ENCODE measurements around the gene PPP6R3. TPM values are rescaled to one million over a fixed set of nuclear protein-coding genes. Genes with fewer than 3 reads are reported as not detected.

The PPP6R3 gene
- polyA plus RNA-seq, 1 donor (not counting 4 experiments of a cell fraction or from before 2014, with no cell fraction given), result 50.2 TPM

DNA sequence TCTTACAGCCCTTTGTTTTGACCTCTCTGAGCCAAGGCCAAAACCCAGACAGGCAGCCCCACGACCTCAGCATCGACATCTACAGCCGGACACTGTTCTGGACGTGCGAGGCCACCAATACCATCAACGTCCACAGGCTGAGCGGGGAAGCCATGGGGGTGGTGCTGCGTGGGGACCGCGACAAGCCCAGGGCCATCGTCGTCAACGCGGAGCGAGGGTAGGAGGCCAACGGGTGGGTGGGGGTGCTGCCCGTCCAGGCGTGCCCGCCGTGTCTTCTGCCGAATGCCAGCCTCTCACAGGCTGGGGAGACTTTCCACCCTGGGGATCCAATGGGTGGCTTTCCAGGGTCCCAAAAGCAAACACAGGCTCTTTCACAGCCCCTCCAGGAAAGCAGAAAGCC lies 37.1 kb upstream of the PPP6R3 start:
- no peak overlapping the region for H3K4me2 ChIP-seq (ENCODE audit: control insufficient read depth, extremely low read depth, insufficient read depth, low read depth, low read length)
- DNase-seq (ENCODE audit: low read depth, low spot score) (no peak), FAIRE-seq (no peak)
- H3K79me2 ChIP-seq (ENCODE audit: control insufficient read depth, insufficient read depth, low read length), result no peaks in the 10 kb centered on the region
- H3K9me3 ChIP-seq (ENCODE audit: control insufficient read depth, low read depth, low read length), result no peaks in the 10 kb centered on the region
- dilution Hi-C loops (cut with MboI; ENCODE audit: extremely low pct_ligation_motif_present, low sequenced_read_pairs), result no loop called here
- no peaks in the 10 kb centered on the region for H4K20me1 ChIP-seq (ENCODE audit: control insufficient read depth, extremely low read depth, insufficient read depth, low read length)
- no peak overlapping the region for H3K27ac ChIP-seq (ENCODE audit: control insufficient read depth, insufficient read depth, low read length)
- H2AFZ ChIP-seq (ENCODE audit: control insufficient read depth, low read length), result no peak overlapping the region
- H3K4me3 ChIP-seq (ENCODE audit: control insufficient read depth in 2 of 3, extremely low read depth in 1 of 3, insufficient read depth in 2 of 3, low read depth in 1 of 3, low read length in 3 of 3), result no peak overlapping the region
- TF ChIP-seq EZH2 (IDR thresholded peaks at IDR 0.05; ENCODE audit: low read length), result no peak
- TF ChIP-seq, protein P1, sequence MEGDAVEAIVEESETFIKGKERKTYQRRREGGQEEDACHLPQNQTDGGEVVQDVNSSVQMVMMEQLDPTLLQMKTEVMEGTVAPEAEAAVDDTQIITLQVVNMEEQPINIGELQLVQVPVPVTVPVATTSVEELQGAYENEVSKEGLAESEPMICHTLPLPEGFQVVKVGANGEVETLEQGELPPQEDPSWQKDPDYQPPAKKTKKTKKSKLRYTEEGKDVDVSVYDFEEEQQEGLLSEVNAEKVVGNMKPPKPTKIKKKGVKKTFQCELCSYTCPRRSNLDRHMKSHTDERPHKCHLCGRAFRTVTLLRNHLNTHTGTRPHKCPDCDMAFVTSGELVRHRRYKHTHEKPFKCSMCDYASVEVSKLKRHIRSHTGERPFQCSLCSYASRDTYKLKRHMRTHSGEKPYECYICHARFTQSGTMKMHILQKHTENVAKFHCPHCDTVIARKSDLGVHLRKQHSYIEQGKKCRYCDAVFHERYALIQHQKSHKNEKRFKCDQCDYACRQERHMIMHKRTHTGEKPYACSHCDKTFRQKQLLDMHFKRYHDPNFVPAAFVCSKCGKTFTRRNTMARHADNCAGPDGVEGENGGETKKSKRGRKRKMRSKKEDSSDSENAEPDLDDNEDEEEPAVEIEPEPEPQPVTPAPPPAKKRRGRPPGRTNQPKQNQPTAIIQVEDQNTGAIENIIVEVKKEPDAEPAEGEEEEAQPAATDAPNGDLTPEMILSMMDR (optimal IDR thresholded peaks at IDR 0.05 in 1 of 3, IDR thresholded peaks at IDR 0.05 in 1 of 3, conservative IDR thresholded peaks at IDR 0.05 in 1 of 3; ENCODE audit: extremely low read depth in 1 of 3, insufficient read depth in 2 of 3, low read length in 3 of 3), result no peak
- no peak overlapping the region for H3K9ac ChIP-seq (ENCODE audit: control insufficient read depth, extremely low read depth, insufficient read depth, low read length)
- no peaks in the 10 kb centered on the region for H3K27me3 ChIP-seq (ENCODE audit: control insufficient read depth, extremely low read depth, insufficient read depth, low read length)
- H3K36me3 ChIP-seq (ENCODE audit: control insufficient read depth in 2 of 2, extremely low read depth in 1 of 2, insufficient read depth in 2 of 2, low read length in 2 of 2), result peaks cover 11 to 15% of the 10 kb centered on the region in 2 experiments
- H3K9me1 ChIP-seq (ENCODE audit: control insufficient read depth, extremely low read depth, insufficient read depth, low read length), result no peaks in the 10 kb centered on the region
- no peaks in the 10 kb centered on the region for H3K4me1 ChIP-seq (ENCODE audit: control insufficient read depth, extremely low read depth, insufficient read depth, low read length)

DNA sequence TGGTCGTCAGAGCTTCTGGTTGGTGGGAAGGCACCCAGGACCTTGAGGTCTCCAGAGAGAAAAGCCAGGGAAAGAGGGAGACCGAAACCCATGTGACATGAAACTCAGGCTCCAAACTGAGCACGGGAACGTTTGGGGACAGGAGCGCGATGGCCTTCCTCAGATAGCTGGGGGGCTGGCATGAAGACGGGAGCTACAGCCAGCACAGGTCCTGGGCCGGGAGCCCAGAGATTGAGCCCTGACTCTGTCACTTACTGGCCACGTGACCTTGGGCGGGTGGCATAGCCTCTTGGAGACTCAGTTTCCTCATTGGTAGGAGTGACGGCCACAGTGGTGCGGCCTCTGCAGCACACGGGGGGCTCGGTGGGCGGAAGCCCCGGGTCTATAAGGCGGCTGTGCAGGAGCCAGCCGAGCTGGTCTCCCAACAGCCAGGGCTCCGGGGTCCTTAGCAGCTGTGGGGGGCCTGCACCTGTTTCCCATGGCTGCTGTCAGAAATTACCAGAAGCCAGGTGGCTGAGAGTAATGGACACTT lies 36.4 kb upstream of the PPP6R3 start:
- H3K9me1 ChIP-seq (ENCODE audit: control insufficient read depth, extremely low read depth, insufficient read depth, low read length), result no peaks in the 10 kb centered on the region
- H3K27ac ChIP-seq (ENCODE audit: control insufficient read depth, insufficient read depth, low read length), result no peak overlapping the region
- no peaks in the 10 kb centered on the region for H3K79me2 ChIP-seq (ENCODE audit: control insufficient read depth, insufficient read depth, low read length)
- TF ChIP-seq EZH2 (IDR thresholded peaks at IDR 0.05; ENCODE audit: low read length), result no peak
- TF ChIP-seq, protein P1 (optimal IDR thresholded peaks at IDR 0.05 in 1 of 3, IDR thresholded peaks at IDR 0.05 in 1 of 3, conservative IDR thresholded peaks at IDR 0.05 in 1 of 3; ENCODE audit: extremely low read depth in 1 of 3, insufficient read depth in 2 of 3, low read length in 3 of 3), result no peak
- peaks cover 12 to 17% of the 10 kb centered on the region in 2 experiments for H3K36me3 ChIP-seq (ENCODE audit: control insufficient read depth in 2 of 2, extremely low read depth in 1 of 2, insufficient read depth in 2 of 2, low read length in 2 of 2)
- no peaks in the 10 kb centered on the region for H3K27me3 ChIP-seq (ENCODE audit: control insufficient read depth, extremely low read depth, insufficient read depth, low read length)
- H3K9me3 ChIP-seq (ENCODE audit: control insufficient read depth, low read depth, low read length), result peaks cover 2% of the 10 kb centered on the region
- dilution Hi-C loops (cut with MboI; ENCODE audit: extremely low pct_ligation_motif_present, low sequenced_read_pairs), result no loop called here
- H3K4me2 ChIP-seq (ENCODE audit: control insufficient read depth, extremely low read depth, insufficient read depth, low read depth, low read length), result no peak overlapping the region
- H3K9ac ChIP-seq (ENCODE audit: control insufficient read depth, extremely low read depth, insufficient read depth, low read length), result no peak overlapping the region
- FAIRE-seq, result no peak
- no peak for DNase-seq (ENCODE audit: low read depth, low spot score)
- no peak overlapping the region for H3K4me3 ChIP-seq (ENCODE audit: control insufficient read depth in 2 of 3, extremely low read depth in 1 of 3, insufficient read depth in 2 of 3, low read depth in 1 of 3, low read length in 3 of 3)
- no peak overlapping the region for H2AFZ ChIP-seq (ENCODE audit: control insufficient read depth, low read length)
- no peaks in the 10 kb centered on the region for H4K20me1 ChIP-seq (ENCODE audit: control insufficient read depth, extremely low read depth, insufficient read depth, low read length)
- H3K4me1 ChIP-seq (ENCODE audit: control insufficient read depth, extremely low read depth, insufficient read depth, low read length), result no peaks in the 10 kb centered on the region
